NCI-H1417 (cell line): ENCODE data around the gene CCDC43.
"Not testable (repeated sequence)": the region's sequence is repeated elsewhere in the genome, so short reads cannot be mapped to it uniquely, and the experiment has no call there.

Experiments used
- DNase-seq, 3 experiments: peaks; one replicate each; lab custom pipeline; 2025; lab: John Stamatoyannopoulos, UW

CCDC43 gene

GRCh38 chr17:44689477-44690217 lies at the start of gene CCDC43:
TSS of gene CCDC43 (minus strand) at chr17:44689776. CDS start at chr17:44689753, 23 bp downstream.
- DNase-seq, result peak; percentile 83 to 93 (median 93)

GRCh38 chr17:44738214-44738906 lies 48.8 kb upstream of the CCDC43 start:
- no peak for DNase-seq

- DNase-seq, result no peak
Measured at GRCh38 chr17:44736551-44737240, 47.1 kb upstream of the CCDC43 start.

DNA sequence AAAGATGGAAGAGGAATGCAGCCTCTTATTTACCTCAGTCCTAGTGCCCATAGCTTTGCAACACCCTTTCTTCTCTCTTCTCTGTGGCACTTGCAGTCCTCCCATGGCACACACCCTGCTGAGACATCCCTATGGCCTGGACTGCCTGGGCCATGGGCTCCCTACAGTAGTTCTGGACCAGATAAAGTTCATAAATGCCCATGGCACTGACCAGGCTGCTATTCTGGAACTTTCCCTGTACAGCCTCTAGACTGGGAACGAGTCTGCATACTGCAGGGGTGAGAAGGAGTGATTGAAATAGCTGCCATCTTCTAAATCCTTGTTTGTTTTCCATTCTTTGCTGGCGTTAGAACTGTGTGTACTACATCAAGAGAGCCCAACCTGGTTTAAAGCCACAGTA lies 44.7 kb upstream of the CCDC43 start:
- no peak for DNase-seq

- DNase-seq, result no peak
Measured at GRCh38 chr17:44733753-44734152, 44.2 kb upstream of the CCDC43 start.

GRCh38 chr17:44726121-44726520 lies 36.5 kb upstream of the CCDC43 start:
- DNase-seq, result not testable (repeated sequence)

DNA sequence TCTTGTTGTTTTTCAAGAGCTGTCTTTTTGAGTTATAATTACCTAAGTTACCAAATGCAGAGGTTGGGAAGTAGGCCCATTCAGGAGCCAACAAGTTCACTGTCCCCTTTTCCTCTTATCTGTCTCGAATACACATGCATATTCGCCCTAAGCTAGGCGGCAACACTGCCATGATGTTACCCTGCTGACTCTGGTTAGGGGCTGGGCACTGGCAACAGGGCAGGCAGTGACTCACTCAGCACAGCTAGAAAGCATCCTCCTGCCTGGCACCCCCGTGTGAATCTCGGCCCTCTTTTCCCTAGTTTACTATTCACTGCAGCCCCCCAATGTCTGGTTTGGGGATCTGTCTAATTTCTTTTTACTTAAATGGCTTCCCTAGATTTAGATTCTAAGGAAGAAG lies 32.7 kb upstream of the CCDC43 start:
- DNase-seq, result no peak

GRCh38 chr17:44719444-44719843 lies 29.9 kb upstream of the CCDC43 start:
- DNase-seq, result no peak

GRCh38 chr17:44708401-44709263 lies 19.1 kb upstream of the CCDC43 start, which contains the start of gene DBF4B:
TSS of gene DBF4B (plus strand) at chr17:44708665. CDS start at chr17:44708821, 156 bp downstream.
- DNase-seq, result peak; percentile 91 to 97 (median 96)

- no peak for DNase-seq
Measured at GRCh38 chr17:44707755-44708400, 18.3 kb upstream of the CCDC43 start.

DNA sequence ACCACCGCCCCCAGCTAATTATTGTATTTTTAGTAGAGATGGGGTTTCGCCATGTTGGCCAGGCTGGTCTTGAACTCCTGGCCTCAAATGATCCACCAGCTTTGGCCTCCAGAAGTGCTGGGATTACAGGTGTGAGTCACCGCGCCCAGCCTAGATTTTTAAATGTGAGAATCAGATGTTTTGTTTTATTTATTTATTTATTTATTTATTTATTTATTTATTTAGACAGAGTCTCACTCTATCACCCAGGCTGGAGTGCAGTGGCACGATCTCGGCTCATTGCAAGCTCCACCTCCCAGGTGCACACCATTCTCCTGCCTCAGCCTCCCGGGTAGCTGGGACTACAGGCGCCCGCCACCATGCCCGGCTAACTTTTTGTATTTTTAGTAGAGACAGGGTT lies 10.7 kb upstream of the CCDC43 start:
- not testable (repeated sequence) for DNase-seq

GRCh38 chr17:44693609-44694008 lies 4.0 kb upstream of the CCDC43 start:
- no peak for DNase-seq

DNA sequence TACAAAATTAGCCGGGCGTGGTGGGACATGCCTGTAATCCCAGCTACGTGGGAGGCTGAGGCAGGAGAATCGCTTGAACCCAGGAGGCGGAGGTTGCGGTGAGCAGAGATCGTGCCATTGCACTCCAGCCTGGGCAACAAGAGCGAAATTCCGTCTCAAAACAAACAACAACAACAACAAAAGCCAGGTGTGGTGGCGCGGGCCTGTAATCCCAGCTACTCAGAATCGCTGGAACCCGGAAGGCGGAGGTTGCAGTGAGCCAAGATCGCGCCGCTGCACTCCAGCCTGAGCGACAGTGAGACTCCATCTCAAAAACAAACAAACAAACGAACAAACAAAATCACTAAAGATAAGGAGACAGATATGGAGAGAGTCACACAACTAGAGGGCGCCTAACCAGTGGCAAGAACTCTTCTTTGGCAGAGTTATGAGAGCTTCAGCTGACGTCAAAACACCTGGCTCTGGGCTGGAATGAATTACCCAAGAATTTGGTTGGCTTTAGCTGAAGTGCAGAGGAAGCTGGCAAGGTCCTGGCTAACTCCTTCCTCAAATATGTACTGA lies 1.2 kb upstream of the CCDC43 start:
- DNase-seq, result not testable (repeated sequence)

DNA sequence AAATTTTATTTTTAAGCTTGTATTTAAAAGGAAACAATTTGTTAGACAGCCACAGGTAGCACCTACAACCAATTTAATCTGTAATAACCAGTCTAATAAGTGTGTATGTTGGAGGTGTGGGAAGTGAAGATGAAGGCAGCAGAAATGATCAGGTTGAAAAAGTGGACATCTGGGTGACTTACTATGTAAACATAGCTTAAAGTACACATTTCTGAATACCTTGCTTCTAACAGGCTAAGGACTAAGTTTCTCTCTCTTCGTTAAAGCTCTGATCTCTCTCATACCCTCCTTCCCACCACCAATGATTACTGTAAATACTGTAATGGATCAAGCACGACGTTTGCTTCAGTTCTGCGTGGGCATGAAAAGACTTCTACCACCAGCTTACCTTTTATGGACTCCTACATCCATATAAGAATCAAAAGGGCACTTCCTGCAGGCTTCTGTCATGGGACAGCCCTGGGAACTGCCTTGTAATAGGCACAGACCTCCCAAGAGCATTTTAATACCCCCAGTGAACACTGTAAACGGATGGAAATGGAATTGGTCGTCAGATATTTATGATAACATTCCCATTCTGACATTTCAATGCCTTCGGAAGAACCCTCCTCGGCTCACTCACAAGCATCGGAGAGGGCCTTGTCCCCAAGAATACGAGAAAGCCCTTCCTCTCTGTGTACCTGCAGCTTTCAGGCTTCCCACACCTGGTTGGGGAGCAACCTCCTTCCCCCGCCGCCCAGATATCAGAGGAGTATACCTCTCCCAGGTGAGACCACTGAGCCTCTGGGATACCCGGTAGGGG lies 700 bp downstream of the CCDC43 start:
- no peak for DNase-seq

- DNase-seq, result no peak
Measured at GRCh38 chr17:44688200-44688599, 1.4 kb downstream of the CCDC43 start.

DNA sequence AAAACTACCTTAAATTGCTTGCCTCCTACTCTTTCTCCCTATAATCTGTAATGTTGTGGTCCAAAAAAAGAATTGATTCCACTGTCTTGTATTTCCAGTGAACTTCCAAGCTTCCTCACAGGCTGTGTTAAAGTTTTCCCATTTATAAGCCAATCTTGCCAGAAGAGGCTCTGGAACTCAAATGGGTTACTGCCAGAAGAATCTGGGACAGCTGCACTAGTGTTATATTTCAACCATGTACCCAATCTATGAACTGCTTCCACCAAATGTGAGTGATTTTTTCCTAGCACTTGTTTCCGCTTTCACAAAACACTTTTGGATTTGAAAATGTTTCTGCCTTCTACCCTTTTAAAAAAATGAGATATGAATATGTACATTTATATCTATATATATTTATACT lies 1.8 kb downstream of the CCDC43 start:
- no peak for DNase-seq

DNA sequence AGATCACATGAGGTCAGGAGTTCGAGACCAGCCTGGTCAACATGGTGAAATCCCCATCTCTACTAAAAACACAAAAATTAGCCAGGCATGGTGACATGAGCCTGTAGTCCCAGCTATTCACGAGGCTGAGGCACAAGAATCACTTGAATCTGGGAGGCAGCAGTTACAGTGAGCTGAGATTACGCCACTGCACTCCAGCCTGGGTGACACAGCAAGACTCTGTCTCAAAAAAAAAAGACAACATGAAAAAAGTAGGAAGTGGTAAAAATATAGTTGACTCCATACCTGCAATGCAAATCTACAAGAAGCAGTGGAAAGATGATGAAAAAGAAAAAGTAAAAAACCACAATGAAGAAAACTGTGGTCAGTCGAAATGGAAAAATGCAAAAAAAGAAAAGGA lies 6.3 kb downstream of the CCDC43 start:
- DNase-seq, result not testable (repeated sequence)

- DNase-seq, result no peak
Measured at GRCh38 chr17:44677136-44677535, 12.4 kb downstream of the CCDC43 start.

DNA sequence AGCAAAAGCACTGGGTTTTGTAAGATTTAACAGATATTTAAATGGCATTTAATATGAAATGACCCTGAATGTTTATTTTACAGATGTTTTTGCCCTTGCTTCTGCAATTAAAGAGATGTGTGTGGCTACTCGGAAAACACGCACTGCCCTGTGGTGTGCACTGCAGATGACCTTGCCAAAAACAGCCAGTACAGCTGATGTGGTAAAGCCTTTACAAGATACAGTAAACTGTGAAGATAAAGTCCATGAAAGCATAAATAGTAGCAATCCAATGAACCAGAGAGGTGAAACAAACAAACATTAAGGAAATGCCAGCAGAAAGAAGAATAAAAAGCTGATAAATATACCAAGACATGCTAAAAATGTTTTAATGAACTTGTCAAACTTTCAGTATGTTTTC lies 15.7 kb downstream of the CCDC43 start:
- no peak for DNase-seq

DNA sequence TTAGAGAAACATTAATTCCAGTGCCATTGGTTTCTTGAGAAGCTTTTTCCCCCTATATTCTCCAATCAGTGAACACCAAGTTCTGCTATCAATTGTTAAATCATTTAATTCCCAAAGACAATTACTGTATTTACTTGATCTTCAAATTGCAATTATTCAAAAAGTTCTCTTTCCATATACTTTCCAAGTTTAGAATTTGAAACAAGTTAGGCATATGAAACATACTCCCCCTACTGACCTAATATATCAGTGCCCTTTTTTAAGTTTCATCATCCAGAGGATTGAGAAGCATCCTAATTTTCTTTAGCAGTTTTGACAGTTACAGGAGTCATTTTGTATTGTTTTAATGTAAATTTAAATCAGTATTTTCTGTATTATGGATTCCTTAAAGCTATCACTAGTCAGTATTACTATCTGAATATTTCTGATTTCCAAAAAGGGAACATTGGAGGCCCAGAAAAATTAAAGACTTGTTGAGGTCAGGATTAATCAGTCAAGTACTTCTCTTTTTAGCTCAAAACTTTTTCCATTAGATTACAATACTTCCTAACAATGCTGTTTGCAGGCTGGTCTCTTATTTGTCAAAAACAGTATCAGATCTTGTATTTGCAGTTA lies 17.0 kb downstream of the CCDC43 start:
- peak in 1 of 3 experiments; percentile 34 for DNase-seq
